Activated CD4-positive, alpha-beta T cell treated with anti-CD3 and anti-CD28 coated beads, Interleukin-2, amount 50 U/mL, for 1 hour (primary cell): ENCODE results near the gene ARID5B.

ENCODE experiments used
- DNase-seq: peaks from one replicate; pipeline ENCODE4 v3.0.0-alpha.2; 2020

ARID5B gene, protein sequence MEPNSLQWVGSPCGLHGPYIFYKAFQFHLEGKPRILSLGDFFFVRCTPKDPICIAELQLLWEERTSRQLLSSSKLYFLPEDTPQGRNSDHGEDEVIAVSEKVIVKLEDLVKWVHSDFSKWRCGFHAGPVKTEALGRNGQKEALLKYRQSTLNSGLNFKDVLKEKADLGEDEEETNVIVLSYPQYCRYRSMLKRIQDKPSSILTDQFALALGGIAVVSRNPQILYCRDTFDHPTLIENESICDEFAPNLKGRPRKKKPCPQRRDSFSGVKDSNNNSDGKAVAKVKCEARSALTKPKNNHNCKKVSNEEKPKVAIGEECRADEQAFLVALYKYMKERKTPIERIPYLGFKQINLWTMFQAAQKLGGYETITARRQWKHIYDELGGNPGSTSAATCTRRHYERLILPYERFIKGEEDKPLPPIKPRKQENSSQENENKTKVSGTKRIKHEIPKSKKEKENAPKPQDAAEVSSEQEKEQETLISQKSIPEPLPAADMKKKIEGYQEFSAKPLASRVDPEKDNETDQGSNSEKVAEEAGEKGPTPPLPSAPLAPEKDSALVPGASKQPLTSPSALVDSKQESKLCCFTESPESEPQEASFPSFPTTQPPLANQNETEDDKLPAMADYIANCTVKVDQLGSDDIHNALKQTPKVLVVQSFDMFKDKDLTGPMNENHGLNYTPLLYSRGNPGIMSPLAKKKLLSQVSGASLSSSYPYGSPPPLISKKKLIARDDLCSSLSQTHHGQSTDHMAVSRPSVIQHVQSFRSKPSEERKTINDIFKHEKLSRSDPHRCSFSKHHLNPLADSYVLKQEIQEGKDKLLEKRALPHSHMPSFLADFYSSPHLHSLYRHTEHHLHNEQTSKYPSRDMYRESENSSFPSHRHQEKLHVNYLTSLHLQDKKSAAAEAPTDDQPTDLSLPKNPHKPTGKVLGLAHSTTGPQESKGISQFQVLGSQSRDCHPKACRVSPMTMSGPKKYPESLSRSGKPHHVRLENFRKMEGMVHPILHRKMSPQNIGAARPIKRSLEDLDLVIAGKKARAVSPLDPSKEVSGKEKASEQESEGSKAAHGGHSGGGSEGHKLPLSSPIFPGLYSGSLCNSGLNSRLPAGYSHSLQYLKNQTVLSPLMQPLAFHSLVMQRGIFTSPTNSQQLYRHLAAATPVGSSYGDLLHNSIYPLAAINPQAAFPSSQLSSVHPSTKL

GRCh38 chr10:61900829-61901792 is at the start of gene ARID5B:
Gene ARID5B (plus strand): TSS chr10:61901699. CDS start chr10:61901710, 11 bp downstream.
- DNase-seq, result peak; percentile 48

DNA sequence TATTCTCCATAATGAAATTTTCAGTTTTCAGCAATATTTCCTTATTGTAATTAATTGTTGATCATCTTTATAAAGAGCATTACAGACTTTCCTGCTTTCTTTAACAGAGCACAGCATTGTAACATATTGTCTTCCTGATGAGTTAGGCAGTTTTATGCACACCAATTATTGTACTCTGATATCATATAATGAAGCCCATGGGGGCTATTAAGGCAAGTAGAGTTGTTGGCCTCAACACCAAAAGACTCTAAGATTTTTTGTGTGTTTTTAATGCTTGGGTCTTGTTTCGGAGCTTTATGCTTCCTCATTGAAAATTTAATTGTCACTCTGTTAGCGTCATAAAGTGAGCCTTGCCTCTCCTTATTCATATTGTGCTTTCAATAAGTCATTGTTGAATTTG is 49.2 kb upstream of the ARID5B start:
- no peak for DNase-seq

- DNase-seq, result no peak
Observed at GRCh38 chr10:61855771-61856170, 45.7 kb upstream of the ARID5B start.

GRCh38 chr10:61857746-61858145 is 43.8 kb upstream of the ARID5B start:
- DNase-seq, result no peak

GRCh38 chr10:61859786-61860185 is 41.7 kb upstream of the ARID5B start:
- no peak for DNase-seq

- DNase-seq, result no peak
Observed at GRCh38 chr10:61860964-61861758, 40.3 kb upstream of the ARID5B start.

- DNase-seq, result no peak
Observed at GRCh38 chr10:61863981-61864380, 37.5 kb upstream of the ARID5B start.

DNA sequence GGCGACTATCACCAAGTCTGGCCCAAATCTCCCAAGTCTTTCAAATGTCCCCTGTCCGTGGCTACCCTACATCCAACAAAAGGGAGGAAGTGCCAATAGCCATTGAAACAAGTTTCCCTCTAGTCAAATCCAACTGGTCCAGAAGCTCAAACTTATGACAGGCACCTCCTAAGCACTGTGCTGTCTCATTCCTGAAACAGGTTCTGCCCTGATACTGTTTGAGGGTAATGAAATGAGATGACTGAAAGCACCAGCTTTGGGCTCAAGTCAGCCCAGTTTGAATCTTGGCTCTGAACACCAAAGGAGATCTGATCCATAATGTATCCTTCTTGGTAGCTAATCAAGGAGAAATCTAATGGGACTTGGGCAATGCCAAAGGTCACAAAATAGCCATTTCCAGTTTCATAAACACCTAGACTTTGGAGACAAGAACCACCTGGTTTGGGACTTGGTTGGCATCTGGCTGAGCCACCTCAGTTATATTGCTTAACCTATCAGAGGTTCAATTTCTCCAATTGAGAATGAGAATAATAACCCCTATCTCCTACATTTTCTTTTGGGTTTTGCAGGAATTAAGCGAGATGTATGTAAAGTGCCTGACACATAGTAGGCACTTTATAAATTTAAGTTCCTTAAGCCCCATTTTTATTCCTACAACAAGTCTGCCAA is 34.7 kb upstream of the ARID5B start:
- no peak for DNase-seq

- DNase-seq, result peak; percentile 2
Observed at GRCh38 chr10:61867374-61867773, 34.1 kb upstream of the ARID5B start.

DNA sequence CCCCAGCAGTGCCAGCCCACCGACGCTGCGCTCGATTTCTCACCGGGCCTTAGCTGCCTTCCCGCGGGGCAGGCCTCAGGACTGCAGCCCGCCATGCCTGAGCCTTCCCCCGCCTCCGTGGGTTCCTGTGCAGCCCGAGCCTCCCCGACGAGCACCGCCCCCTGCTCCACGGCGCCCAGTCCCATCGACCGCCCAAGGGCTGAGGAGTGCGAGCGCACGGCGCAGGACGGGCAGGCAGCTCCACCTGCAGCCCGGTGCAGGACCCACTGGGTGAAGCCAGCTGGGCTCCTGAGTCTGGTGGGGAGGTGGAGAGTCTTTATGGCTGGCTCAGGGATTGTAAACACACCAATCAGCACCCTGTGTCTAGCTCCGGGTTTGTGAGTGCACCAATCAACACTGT is 33.7 kb upstream of the ARID5B start:
- peak; percentile 54 for DNase-seq

- DNase-seq, result no peak
Observed at GRCh38 chr10:61869041-61869675, 32.3 kb upstream of the ARID5B start.

DNA sequence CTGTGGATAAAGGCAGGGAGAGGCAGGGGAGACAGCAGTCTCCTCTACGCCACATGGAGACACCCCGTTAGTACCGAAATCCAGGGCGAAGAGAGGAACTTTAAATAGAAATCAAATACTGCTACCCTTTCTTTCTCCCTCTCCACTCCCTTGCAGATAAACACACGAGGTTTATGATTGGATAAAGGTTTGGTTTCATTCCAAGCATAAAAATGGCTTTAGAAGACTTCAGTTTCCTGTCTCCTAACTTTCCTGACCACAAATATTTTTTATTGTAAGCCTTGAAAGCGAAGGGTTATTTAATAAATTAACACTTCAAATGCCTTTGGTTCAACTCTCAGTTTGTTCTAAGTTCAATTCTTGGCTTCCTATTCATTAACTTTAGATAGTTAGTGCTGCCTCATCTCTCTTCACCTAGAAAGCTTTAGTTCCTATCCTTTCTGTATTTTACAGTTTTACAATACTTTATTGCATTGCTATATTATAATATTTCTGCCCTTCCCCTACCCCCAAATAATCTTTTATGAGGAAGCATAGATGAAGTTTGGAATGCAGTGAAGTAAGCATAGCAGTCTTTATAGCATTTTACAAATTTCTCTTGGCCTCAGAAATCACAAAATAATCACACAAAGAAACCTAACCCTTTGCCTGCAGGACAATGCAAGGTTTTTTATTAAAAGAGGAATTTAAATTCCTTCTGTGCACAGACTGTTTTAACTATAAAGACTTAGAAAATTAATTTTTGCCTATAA is 31.5 kb upstream of the ARID5B start:
- DNase-seq, result no peak

DNA sequence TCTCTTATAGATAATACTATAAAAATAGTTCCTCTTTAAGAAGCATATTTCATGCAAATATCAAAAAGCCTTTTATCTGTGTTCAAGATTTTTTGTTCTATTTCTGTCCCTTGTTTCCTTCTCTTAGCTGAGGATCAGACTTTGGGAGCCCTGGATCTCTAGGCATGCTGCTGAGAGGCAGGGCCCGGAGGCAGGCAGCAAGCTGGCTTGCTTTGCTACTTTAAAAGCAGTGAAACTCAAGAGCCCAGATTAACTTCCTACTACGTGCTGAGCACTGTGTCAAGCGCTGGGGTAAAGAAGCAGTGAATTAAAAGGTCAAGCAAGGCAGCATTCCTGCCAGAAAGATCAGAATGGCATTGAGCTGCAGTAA is 31.0 kb upstream of the ARID5B start:
- DNase-seq, result no peak

DNA sequence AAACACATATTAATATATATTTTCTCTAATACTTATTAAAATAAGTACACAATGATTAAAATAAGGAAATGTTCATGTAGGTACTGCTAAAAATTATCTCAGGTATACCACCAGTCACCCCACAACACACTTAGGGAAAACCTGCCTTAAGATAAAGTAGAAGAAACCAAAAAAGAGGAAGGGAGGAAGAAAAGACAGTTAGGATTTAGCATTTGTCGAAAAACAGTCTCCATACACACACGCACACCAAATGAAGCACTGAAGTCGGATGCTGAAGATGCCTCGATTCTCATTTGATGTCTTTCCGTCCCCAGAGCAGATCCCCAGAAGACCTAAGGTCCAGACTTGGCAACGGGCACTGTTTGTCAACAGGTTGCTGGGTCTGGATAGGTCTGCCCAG is 30.0 kb upstream of the ARID5B start:
- DNase-seq, result no peak

DNA sequence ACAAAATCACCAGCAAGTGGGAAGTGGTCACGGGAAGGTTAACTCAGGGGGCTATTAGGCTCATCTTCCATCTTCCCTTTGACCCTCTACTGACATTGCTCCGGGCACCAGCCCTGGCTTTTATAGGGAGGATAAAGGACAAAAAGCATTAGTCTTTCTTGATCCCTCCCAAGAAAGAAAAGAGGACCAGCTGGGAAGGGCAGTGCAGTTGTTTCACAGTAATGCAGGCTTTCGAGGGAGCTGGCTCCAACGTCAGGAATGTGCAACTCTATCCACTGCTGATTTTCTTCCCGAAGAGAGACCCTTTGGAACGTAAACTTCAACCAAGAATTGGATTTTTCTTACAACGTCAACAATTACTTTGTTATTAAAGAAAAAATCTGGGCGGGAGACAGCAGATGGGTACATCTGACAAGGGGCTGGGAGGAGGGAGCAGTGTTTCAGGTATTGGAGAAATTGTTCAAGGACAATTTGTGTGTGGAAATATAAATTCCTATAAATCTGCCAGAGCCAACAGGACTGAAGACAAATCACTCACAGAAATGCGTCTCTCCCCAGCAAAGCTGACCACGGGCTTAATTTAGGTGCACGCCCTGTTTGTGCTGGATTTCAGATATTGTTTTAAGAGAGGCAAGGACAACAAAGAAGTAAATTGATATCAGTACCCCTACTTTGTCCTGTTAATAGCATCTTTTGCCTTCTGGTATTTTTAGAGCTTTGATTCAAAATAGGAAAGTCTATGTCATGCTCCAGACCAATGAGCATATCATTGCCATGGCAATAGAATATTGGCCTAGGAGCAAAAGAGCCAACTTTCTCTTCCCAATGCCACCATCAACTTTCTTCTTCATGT is 23.4 kb upstream of the ARID5B start:
- no peak for DNase-seq

- DNase-seq, result no peak
Observed at GRCh38 chr10:61878740-61879068, 22.8 kb upstream of the ARID5B start.

- no peak for DNase-seq
Observed at GRCh38 chr10:61882621-61883370, 18.7 kb upstream of the ARID5B start.
